GM12891 (cell line): Measurements from ENCODE around the gene PCBP4.

ENCODE experiments used
- POLR2A ChIP-seq: IDR thresholded peaks from 2 replicates; pipeline ENCODE4 v1.6.1; 2011; ENCODE audit warnings: low read depth, low read length, control low read depth
- POLR2AphosphoS5 ChIP-seq: IDR thresholded peaks from 2 replicates; pipeline ENCODE4 v1.6.1; 2011; ENCODE audit warnings: low read depth, low read length, control low read depth
- SPI1 ChIP-seq: IDR thresholded peaks from 2 replicates; pipeline ENCODE4 v1.6.1; 2011; ENCODE audit warnings: low read depth, low read length, control low read depth
- TAF1 ChIP-seq: IDR thresholded peaks from 2 replicates; pipeline ENCODE4 v1.6.1; 2011; ENCODE audit warnings: low read depth, low read length, control low read depth

GRCh38 chr3:52001443-52001974, 34.3 kb upstream of the PCBP4 start:
- TF ChIP-seq POLR2A = no peak
- no peak for TF ChIP-seq SPI1
- no peak for TF ChIP-seq TAF1
- no peak for TF ChIP-seq POLR2AphosphoS5
